Spinal cord (tissue), 10 donors: Measurements from ENCODE around the gene TNFAIP3. TPM values are rescaled to one million over a fixed set of nuclear protein-coding genes. Genes with fewer than 3 reads are reported as not detected.
A peak's percentile ranks its signal among the peaks of the same experiment; 100 is the strongest.

ENCODE experiments used
- DNase-seq, 6 donors: peaks; one replicate each; pipeline versions ENCODE4 v3.0.0 to v3.0.0-alpha.2; 2013 to 2015; ENCODE audit warnings: low spot score in 6 of 6, low read depth in 4 of 6
- H3K27ac ChIP-seq: one replicate; pipeline ENCODE4 v1.5.1; 2013; ENCODE audit warnings: low read depth, low read length, control low read depth
- H3K27me3 ChIP-seq: one replicate; pipeline ENCODE4 v1.6.1; 2013; ENCODE audit warnings: low read length; ENCODE audit not compliant: control insufficient read depth, insufficient read depth
- H3K36me3 ChIP-seq: one replicate; pipeline ENCODE4 v1.6.1; 2013; ENCODE audit warnings: low read length; ENCODE audit not compliant: control insufficient read depth, insufficient read depth
- H3K4me1 ChIP-seq: one replicate; pipeline ENCODE4 v1.6.1; 2013; ENCODE audit warnings: low read length; ENCODE audit not compliant: control insufficient read depth, insufficient read depth
- H3K4me3 ChIP-seq: one replicate; pipeline ENCODE4 v1.5.1; 2013; ENCODE audit warnings: low read depth, low read length, control low read depth
- H3K9me3 ChIP-seq: one replicate; pipeline ENCODE4 v1.6.1; 2013; ENCODE audit warnings: low read length; ENCODE audit not compliant: control insufficient read depth, insufficient read depth
- WGBS: methylation state at CpG from one replicate; pipeline ENCODE4 v1.1.5; 2013; ENCODE audit warnings: missing lambda C conversion rate; ENCODE audit not compliant: insufficient coverage; 5-methylcytosine and 5-hydroxymethylcytosine counted together
- polyA plus RNA-seq, 2 donors: library from polyadenylated mRNA; unstranded; fragments of 120-200 nt; gene quantifications; one replicate each; pipeline ENCODE4 v1.2.1, GENCODE V29; 2013; ENCODE audit not compliant: insufficient read length in 2 of 2
- total RNA-seq, 2 donors: library from RNA; depleted of rRNA in 1 of 2; stranded (reverse); fragments of 120-200 nt in 1 of 2; fragments of >200 nt in 1 of 2; gene quantifications; one replicate each; pipeline versions ENCODE4 v1.2.3 to v1.2.4, GENCODE V29; 2013 to 2014
- donor health status: healthy.

The TNFAIP3 gene
- total and polyA plus RNA-seq, 4 donors: 4.5 to 10.0 (median 5.0) TPM

DNA sequence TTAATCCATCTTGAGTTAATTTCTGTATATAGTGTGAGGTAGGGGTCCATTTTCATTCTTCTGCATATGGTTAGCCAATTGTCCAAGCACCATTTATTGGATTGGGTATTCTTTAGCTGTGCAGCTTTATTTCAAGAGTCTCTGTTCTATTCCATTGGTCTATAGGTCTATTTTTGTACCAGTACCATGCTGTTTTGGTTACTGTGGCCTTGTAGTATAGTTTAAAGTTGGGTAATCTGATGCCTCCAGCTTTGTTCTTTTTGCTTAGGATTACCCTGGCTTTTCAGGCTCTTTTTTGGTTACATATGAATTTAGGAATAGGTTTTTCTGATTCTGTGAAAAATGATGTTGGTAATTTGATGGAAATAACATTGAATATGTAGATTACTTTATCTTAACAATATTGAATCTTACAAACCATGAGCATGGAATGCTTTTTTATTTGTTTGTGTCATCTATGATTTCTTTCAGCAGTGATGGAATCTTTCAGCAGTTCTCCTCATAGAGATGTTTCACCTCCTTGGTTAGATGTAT, 47.0 kb downstream of the TNFAIP3 start:
- DNase-seq: no peak
- Histone ChIP-seq H3K27ac (no peak overlapping the region), H3K4me1 (no peaks in the 10 kb centered on the region), H3K4me3 (no peak overlapping the region), H3K36me3 (no peaks in the 10 kb centered on the region), H3K27me3 (no peaks in the 10 kb centered on the region), H3K9me3 (peaks cover 5% of the 10 kb centered on the region)

DNA sequence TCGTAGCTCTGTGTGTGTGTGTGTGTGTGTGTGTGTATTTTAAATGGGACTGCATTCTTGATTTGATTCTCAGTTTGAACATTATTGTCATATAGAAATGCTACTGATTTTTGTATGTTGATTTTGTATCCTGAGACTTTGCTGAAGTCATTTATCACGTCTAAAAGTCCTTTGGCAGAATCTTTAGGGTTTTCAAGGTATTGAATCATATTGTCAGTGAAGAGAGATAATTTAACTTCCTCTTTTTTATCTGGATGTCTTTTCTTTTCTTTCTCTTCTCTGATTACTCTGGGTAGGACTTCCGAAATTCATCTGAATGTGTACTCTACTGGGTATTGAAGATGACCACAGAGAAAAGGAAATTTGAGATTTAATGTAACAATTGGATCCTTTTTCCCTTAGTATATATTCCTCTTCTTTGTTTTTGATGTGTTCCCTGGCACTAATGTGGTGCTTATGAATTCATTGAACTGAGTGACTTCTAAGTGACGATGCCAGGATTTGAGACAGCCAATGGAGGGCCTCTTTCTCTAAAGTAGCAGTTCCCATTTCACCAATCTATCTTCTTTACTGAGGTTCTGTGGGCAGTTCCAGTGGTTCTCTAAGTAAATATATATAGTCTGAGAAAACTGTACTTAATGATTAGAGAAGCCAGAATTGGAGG, 47.6 kb downstream of the TNFAIP3 start:
- Histone ChIP-seq H3K4me1 (no peaks in the 10 kb centered on the region), H3K36me3 (no peaks in the 10 kb centered on the region), H3K27ac (no peak overlapping the region), H3K9me3 (peaks cover 5% of the 10 kb centered on the region), H3K27me3 (no peaks in the 10 kb centered on the region), H3K4me3 (no peak overlapping the region)
- no peak for DNase-seq
- WGBS: no CpG with 5 or more reads among the region's 4 CpGs

DNA sequence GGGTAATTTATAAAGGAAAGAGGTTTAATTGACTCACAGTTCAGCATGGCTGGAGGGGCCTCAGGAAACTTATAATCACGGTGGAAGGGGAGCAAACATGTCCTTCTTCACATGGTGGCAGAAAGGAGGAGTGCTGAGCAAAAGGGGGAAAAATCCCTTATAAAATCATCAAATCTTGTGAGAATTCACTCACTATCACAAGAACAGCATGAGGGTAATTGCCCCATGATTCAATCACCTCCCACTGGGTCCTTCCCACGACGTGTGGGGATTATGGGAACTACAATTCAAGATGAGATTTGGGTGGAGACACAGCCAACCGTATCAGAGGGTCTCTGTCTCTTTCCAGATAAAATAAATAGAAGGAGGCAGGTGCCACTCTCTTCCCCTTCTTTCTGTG, 48.7 kb downstream of the TNFAIP3 start:
- Histone ChIP-seq H3K4me1 (no peaks in the 10 kb centered on the region), H3K27ac (no peak overlapping the region), H3K36me3 (no peaks in the 10 kb centered on the region), H3K9me3 (peaks cover 5% of the 10 kb centered on the region), H3K4me3 (no peak overlapping the region), H3K27me3 (no peaks in the 10 kb centered on the region)
- no CpG with 5 or more reads among the region's 4 CpGs for WGBS
- DNase-seq: no peak

DNA sequence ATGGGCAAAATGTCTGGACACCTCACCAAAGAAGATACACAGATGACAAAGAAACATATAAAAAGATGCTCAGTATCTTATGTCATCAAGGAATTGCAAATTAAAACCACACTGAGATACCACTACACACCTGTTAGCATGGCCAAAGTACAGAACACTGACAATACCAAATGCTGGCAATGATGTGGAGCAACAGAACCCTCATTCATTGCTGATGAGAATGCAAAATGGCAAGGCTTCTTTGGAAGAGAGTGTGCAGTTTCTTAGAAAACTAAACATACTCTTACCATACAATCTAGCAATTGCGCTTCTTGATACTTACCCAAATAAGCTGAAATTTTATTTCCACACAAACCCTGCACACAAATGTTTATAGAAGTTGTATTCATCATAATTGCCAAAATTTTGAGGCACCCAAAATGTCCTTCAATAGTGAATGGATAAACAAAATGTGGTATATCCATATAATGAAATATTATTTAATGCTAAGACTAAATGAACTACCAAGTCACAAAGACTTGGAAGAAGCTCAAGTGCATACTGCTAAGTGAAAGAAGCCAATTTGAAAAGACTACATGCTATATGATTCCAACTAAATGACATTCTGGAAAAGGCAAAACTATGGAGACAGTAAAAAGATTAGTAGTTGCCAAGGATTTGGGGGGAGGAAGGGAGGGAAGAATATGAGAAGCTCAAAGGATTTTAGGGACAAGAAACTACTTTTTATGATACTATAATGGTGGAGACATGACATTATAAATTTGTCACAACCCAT, 50.7 kb downstream of the TNFAIP3 start:
- H3K36me3 ChIP-seq: no peaks in the 10 kb centered on the region
- peak in 1 of 6 donors; percentile 69 for DNase-seq
- no peaks in the 10 kb centered on the region for H3K4me1 ChIP-seq
- no peak overlapping the region for H3K4me3 ChIP-seq
- H3K9me3 ChIP-seq: peaks cover 5% of the 10 kb centered on the region
- no peaks in the 10 kb centered on the region for H3K27me3 ChIP-seq
- no CpG with 5 or more reads among the region's 1 CpG for WGBS
- no peak overlapping the region for H3K27ac ChIP-seq

DNA sequence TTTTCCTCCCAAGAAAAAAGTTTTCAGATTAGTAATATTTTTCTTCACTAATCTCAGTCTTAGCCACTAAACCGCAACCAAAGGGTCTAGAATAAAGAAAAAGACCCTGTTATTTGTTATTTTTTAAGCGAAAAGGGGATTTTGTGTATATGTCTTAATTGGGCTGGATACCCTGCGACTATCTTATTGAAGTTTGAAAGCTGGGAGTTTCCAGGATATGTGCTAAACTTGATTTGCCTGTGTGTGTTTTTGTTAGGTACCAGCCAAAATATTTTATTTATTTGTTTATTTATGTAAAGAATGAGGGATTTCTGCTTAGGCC, 52.4 kb downstream of the TNFAIP3 start:
- 71% methylated on average over 1 of the region's 3 CpGs for WGBS

DNA sequence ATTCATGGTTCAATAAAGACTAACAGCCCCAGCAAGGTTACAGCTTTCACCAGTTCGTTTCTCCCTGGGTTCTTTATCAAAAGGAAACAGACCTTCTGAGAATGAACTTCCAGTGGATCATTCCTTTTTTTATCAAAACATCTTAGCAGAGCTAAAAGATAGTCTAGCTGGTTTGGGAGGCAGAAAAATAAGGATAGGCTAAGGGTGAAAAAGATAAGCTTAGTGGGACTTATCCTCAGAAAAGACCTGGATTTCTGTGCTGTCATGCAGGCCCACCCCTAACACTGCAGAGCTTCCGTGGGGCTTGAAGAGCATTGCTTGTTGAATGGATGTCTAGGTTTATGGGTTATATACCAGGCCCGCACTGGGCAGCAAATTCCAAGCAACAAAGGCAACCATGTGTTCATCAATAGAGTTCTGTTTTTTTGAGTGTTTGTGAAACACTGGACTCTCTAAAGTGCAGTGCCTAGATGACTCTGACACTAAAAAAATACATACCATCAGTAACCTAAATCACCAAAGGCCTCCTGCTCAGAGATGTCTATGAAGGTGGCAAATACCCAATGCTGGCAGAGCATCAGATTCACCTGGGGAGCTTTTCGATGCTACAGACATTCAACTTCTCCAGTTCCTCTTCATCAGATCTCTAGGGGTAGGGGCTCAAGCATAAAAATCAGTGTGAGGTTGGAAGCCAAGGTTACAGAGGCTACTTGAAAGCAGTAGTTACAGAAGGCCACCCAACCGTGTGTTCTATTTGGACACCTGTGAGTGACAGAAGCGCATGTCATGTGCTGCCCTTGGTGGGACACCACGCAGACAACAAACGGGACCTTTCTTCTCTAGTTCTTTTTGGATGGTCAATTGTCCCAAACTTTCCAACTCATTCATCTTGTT, 53.0 kb downstream of the TNFAIP3 start:
- H3K4me3 ChIP-seq: no peak overlapping the region
- H3K36me3 ChIP-seq: no peaks in the 10 kb centered on the region
- DNase-seq: no peak
- no peaks in the 10 kb centered on the region for H3K9me3 ChIP-seq
- no peaks in the 10 kb centered on the region for H3K4me1 ChIP-seq
- WGBS: 85% methylated on average over 4 of the region's 8 CpGs
- H3K27me3 ChIP-seq: no peaks in the 10 kb centered on the region
- H3K27ac ChIP-seq: no peak overlapping the region

More for the DNA sequence above, 52.4 kb downstream of the TNFAIP3 start:
- Histone ChIP-seq H3K36me3 (no peaks in the 10 kb centered on the region), H3K27me3 (no peaks in the 10 kb centered on the region), H3K9me3 (no peaks in the 10 kb centered on the region), H3K4me3 (no peak overlapping the region), H3K27ac (no peak overlapping the region), H3K4me1 (no peaks in the 10 kb centered on the region)
- DNase-seq: no peak

DNA sequence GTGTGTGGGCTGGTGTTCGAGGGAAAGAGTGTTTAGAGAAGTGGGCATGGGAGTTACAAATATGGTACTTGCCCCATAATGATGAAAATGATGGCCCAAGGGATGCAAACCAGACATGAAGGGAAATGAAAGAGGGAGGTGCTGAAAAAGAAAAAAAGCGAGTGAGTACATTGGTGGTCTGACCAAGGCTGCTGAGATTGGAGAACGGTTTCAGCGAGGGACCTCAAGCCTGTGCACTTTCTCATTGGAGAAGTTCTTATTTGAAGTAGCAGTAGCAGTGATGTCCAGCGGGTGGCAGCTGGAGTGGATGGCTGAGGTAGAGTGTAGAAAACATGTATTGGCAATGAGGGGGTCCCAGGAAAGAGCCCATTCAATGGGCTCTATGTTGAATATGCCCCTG, 54.8 kb downstream of the TNFAIP3 start:
- 91% methylated on average over 5 of the region's 5 CpGs for WGBS
- Histone ChIP-seq H3K27me3 (no peaks in the 10 kb centered on the region), H3K27ac (no peak overlapping the region), H3K9me3 (no peaks in the 10 kb centered on the region), H3K4me1 (no peaks in the 10 kb centered on the region), H3K4me3 (no peak overlapping the region), H3K36me3 (no peaks in the 10 kb centered on the region)
- DNase-seq: no peak

DNA sequence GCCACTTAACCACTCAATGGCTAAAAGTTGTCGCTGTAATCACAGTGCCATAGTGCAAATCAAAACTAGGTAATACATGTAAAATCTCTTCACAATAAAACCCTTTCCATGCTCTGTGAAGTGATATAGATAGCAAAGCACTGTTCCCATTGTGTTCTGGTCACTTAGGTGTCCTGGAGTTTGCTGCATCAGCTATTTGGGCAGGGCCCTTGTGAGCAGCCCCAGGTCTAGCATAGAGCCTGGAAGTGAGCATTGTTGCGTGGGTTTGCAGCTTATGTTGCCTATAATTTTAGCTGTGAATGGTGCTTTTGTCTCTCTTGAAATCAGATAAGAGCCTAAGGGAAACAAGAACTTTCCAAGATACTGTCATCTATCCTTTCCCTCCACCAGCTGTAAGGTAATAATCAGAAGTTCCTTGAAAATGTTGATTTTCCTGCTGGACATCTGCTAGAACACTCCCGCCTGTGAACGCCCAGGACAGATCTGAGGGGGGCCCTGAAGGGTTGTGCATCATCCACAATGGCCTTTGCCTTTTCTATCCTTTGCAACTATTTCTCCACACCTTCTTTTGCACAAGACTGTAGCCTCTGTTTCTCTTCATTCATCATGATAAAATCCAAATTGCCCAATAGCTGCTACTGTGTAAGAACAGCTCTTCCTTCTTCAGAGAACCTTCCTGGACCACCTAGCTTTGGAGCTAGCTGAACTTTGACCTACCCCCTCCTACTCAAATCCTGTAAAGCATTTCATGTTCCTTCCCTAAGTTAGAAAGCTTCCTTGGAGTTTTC, 57.0 kb downstream of the TNFAIP3 start:
- DNase-seq: no peak
- Histone ChIP-seq H3K27me3 (no peaks in the 10 kb centered on the region), H3K9me3 (no peaks in the 10 kb centered on the region), H3K27ac (no peak overlapping the region), H3K4me3 (no peak overlapping the region), H3K36me3 (no peaks in the 10 kb centered on the region), H3K4me1 (no peaks in the 10 kb centered on the region)
- 67% methylated on average over 1 of the region's 4 CpGs for WGBS

DNA sequence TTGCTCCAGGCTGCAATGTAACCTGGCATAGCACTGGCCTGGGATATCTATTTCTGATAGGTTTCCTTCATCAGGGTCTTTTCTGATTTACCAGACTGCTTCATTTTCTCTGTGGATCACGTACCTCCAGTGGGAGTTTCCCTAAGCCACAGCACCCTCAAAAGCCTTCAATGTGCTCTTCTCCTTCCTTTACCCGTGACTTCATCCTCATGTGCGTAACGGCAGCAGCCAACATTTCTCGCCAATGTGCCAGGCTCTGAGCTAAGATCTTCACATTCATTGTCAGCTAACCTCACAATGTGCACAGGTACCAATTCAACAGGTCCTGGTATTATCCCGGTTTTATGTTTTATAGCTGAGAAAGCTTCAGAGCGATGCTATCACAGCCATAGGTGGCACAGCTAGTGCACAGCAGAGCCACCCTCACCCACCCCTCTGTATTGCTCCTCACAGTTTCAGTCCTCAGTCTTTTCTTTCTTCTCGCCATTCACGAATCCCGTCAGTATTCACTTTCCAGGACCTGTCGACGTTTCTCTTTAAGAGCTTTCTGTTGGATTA, 58.2 kb downstream of the TNFAIP3 start:
- H3K27me3 ChIP-seq: no peaks in the 10 kb centered on the region
- WGBS: 81% methylated on average over 11 of the region's 12 CpGs
- no peak overlapping the region for H3K4me3 ChIP-seq
- no peaks in the 10 kb centered on the region for H3K36me3 ChIP-seq
- no peak for DNase-seq
- H3K9me3 ChIP-seq: no peaks in the 10 kb centered on the region
- no peak overlapping the region for H3K27ac ChIP-seq
- H3K4me1 ChIP-seq: no peaks in the 10 kb centered on the region
